Natural killer cell treated with Interleukin-12 subunit alpha and Interleukin-12 subunit beta and Interleukin-15 and Interleukin-18, amount 100 ng/mL, for 72 hours (primary cell): ENCODE measurements around the gene SGSH. TPM values are rescaled to one million over a fixed set of nuclear protein-coding genes. Genes with fewer than 3 reads are reported as not detected.

ENCODE experiments used
- ATAC-seq, 2 donors: fragments of 150-1000 bp; cut with Tn5 transposase in 1 of 2; sonication (Bioruptor Pico), chemical (Tn5 transposase) in 1 of 2; 2 replicates each; pipeline ENCODE4 v1.10.0; 2021
- DNase-seq: peaks from one replicate; pipeline ENCODE4 v3.0.0; 2022; ENCODE audit warnings: low spot score
- H3K27ac Mint-ChIP-seq, 2 donors: 1 replicate in 1 of 2; 2 replicates in 1 of 2; pipeline ENCODE4 v1.8.0; 2022; ENCODE audit warnings: mixed read lengths in 2 of 2, mild to moderate bottlenecking in 1 of 2, moderate library complexity in 1 of 2
- H3K27me3 Mint-ChIP-seq, 2 donors: 1 replicate in 1 of 2; 2 replicates in 1 of 2; pipeline ENCODE4 v1.8.0; 2022; ENCODE audit warnings: mixed read lengths in 2 of 2
- H3K36me3 Mint-ChIP-seq: one replicate; pipeline ENCODE4 v1.8.0; 2022; ENCODE audit warnings: mixed read lengths
- H3K4me1 Mint-ChIP-seq, 2 donors: 1 replicate in 1 of 2; 2 replicates in 1 of 2; pipeline ENCODE4 v1.8.0; 2022; ENCODE audit warnings: low read depth in 2 of 2, mixed read lengths in 2 of 2, mild to moderate bottlenecking in 1 of 2
- H3K4me3 Mint-ChIP-seq: one replicate; pipeline ENCODE4 v1.8.0; 2022; ENCODE audit warnings: mixed read lengths
- H3K9me3 Mint-ChIP-seq: 2 replicates; pipeline ENCODE4 v1.8.0; 2022; ENCODE audit warnings: mixed read lengths
- total RNA-seq, 2 donors: library from RNA; stranded (reverse); gene quantifications; one replicate each; pipeline ENCODE4 v1.2.3, GENCODE V29; 2022

The SGSH gene
- total RNA-seq, 2 donors from 2014 or later, result 9.9 to 32.4 TPM

GRCh38 chr17:80187090-80187489 lies 33.0 kb downstream of the SGSH start:
- H3K4me3 Mint-ChIP-seq, result no peak overlapping the region
- peaks cover 0 to 3% of the 10 kb centered on the region in 2 donors for H3K4me1 Mint-ChIP-seq
- ATAC-seq (no peak), DNase-seq (no peak)
- no peak overlapping the region for H3K27ac Mint-ChIP-seq
- no peaks in the 10 kb centered on the region for H3K9me3 Mint-ChIP-seq
- no peaks in the 10 kb centered on the region for H3K36me3 Mint-ChIP-seq
- H3K27me3 Mint-ChIP-seq, result peaks cover 0 to 3% of the 10 kb centered on the region in 2 donors

- Mint-ChIP-seq H3K4me3 (no peak overlapping the region), H3K9me3 (no peaks in the 10 kb centered on the region), H3K27me3 (no peaks in the 10 kb centered on the region), H3K36me3 (no peaks in the 10 kb centered on the region), H3K27ac (peak overlapping the region in 1 of 2 donors; percentile 2), H3K4me1 (no peaks in the 10 kb centered on the region)
- no peak for DNase-seq
- ATAC-seq, result peak in 1 of 2 donors; percentile 17
Measured at GRCh38 chr17:80185968-80186367, 34.2 kb downstream of the SGSH start.

GRCh38 chr17:80184423-80184714 lies 35.8 kb downstream of the SGSH start:
- H3K4me1 Mint-ChIP-seq, result no peaks in the 10 kb centered on the region
- H3K27me3 Mint-ChIP-seq, result no peaks in the 10 kb centered on the region
- H3K36me3 Mint-ChIP-seq, result no peaks in the 10 kb centered on the region
- H3K27ac Mint-ChIP-seq, result no peak overlapping the region
- ATAC-seq (no peak), DNase-seq (no peak)
- no peak overlapping the region for H3K4me3 Mint-ChIP-seq
- no peaks in the 10 kb centered on the region for H3K9me3 Mint-ChIP-seq

- Mint-ChIP-seq H3K4me3 (no peak overlapping the region), H3K27ac (no peak overlapping the region), H3K4me1 (no peaks in the 10 kb centered on the region), H3K36me3 (no peaks in the 10 kb centered on the region), H3K9me3 (no peaks in the 10 kb centered on the region), H3K27me3 (no peaks in the 10 kb centered on the region)
- ATAC-seq (no peak), DNase-seq (no peak)
Measured at GRCh38 chr17:80183581-80184422, 36.3 kb downstream of the SGSH start.

- no peaks in the 10 kb centered on the region for H3K36me3 Mint-ChIP-seq
- no peaks in the 10 kb centered on the region for H3K27me3 Mint-ChIP-seq
- no peaks in the 10 kb centered on the region for H3K9me3 Mint-ChIP-seq
- no peak for ATAC-seq
- DNase-seq, result no peak
- H3K27ac Mint-ChIP-seq, result no peak overlapping the region
- H3K4me1 Mint-ChIP-seq, result no peaks in the 10 kb centered on the region
- no peak overlapping the region for H3K4me3 Mint-ChIP-seq
Measured at GRCh38 chr17:80182845-80183223, 37.3 kb downstream of the SGSH start.

GRCh38 chr17:80182118-80182844 lies 37.9 kb downstream of the SGSH start:
- Mint-ChIP-seq H3K27ac (no peak overlapping the region), H3K4me3 (no peak overlapping the region), H3K9me3 (no peaks in the 10 kb centered on the region), H3K27me3 (no peaks in the 10 kb centered on the region), H3K36me3 (no peaks in the 10 kb centered on the region), H3K4me1 (no peaks in the 10 kb centered on the region)
- DNase-seq (no peak), ATAC-seq (no peak)

GRCh38 chr17:80181431-80181830 lies 38.7 kb downstream of the SGSH start:
- no peak overlapping the region for H3K4me3 Mint-ChIP-seq
- DNase-seq (no peak), ATAC-seq (peak in 1 of 2 donors; percentile 25)
- no peaks in the 10 kb centered on the region for H3K27me3 Mint-ChIP-seq
- H3K36me3 Mint-ChIP-seq, result no peaks in the 10 kb centered on the region
- H3K9me3 Mint-ChIP-seq, result no peaks in the 10 kb centered on the region
- H3K27ac Mint-ChIP-seq, result no peak overlapping the region
- H3K4me1 Mint-ChIP-seq, result no peaks in the 10 kb centered on the region

- Mint-ChIP-seq H3K4me1 (no peaks in the 10 kb centered on the region), H3K27ac (no peak overlapping the region), H3K4me3 (no peak overlapping the region), H3K9me3 (no peaks in the 10 kb centered on the region), H3K27me3 (no peaks in the 10 kb centered on the region), H3K36me3 (no peaks in the 10 kb centered on the region)
- no peak for ATAC-seq
- no peak for DNase-seq
Measured at GRCh38 chr17:80180192-80180591, 39.9 kb downstream of the SGSH start.

GRCh38 chr17:80177986-80178595 lies 42.0 kb downstream of the SGSH start:
- no peak overlapping the region for H3K27ac Mint-ChIP-seq
- ATAC-seq, result no peak
- no peak overlapping the region for H3K4me3 Mint-ChIP-seq
- no peaks in the 10 kb centered on the region for H3K4me1 Mint-ChIP-seq
- H3K9me3 Mint-ChIP-seq, result no peaks in the 10 kb centered on the region
- DNase-seq, result no peak
- H3K36me3 Mint-ChIP-seq, result no peaks in the 10 kb centered on the region
- peaks cover 0 to 2% of the 10 kb centered on the region in 2 donors for H3K27me3 Mint-ChIP-seq

GRCh38 chr17:80176757-80177156 lies 43.4 kb downstream of the SGSH start:
- Mint-ChIP-seq H3K27me3 (peaks cover 0 to 3% of the 10 kb centered on the region in 2 donors), H3K36me3 (no peaks in the 10 kb centered on the region), H3K9me3 (no peaks in the 10 kb centered on the region), H3K4me1 (no peaks in the 10 kb centered on the region), H3K4me3 (no peak overlapping the region), H3K27ac (no peak overlapping the region)
- no peak for ATAC-seq
- DNase-seq, result no peak

GRCh38 chr17:80173916-80174315 lies 46.2 kb downstream of the SGSH start:
- Mint-ChIP-seq H3K4me1 (no peaks in the 10 kb centered on the region), H3K9me3 (no peaks in the 10 kb centered on the region), H3K27ac (no peak overlapping the region), H3K27me3 (peaks cover 6 to 8% of the 10 kb centered on the region in 2 donors), H3K36me3 (no peaks in the 10 kb centered on the region), H3K4me3 (no peak overlapping the region)
- DNase-seq (no peak), ATAC-seq (no peak)

GRCh38 chr17:80173126-80173525 lies 47.0 kb downstream of the SGSH start:
- H3K4me3 Mint-ChIP-seq, result no peak overlapping the region

GRCh38 chr17:80171681-80172080 lies 48.5 kb downstream of the SGSH start:
- ATAC-seq (no peak), DNase-seq (no peak)
- H3K9me3 Mint-ChIP-seq, result no peaks in the 10 kb centered on the region
- no peak overlapping the region for H3K4me3 Mint-ChIP-seq
- H3K4me1 Mint-ChIP-seq, result no peaks in the 10 kb centered on the region
- no peaks in the 10 kb centered on the region for H3K36me3 Mint-ChIP-seq
- no peak overlapping the region for H3K27ac Mint-ChIP-seq
- H3K27me3 Mint-ChIP-seq, result peaks cover 6 to 10% of the 10 kb centered on the region in 2 donors

More at GRCh38 chr17:80173126-80173525, 47.0 kb downstream of the SGSH start:
- no peak for ATAC-seq
- no peaks in the 10 kb centered on the region for H3K4me1 Mint-ChIP-seq
- peaks cover 6 to 10% of the 10 kb centered on the region in 2 donors for H3K27me3 Mint-ChIP-seq
- H3K36me3 Mint-ChIP-seq, result no peaks in the 10 kb centered on the region
- H3K27ac Mint-ChIP-seq, result no peak overlapping the region
- H3K9me3 Mint-ChIP-seq, result no peaks in the 10 kb centered on the region
- DNase-seq, result no peak
